Thyroid gland (tissue), 4 donors: ENCODE data around the gene MAP7D1. TPM values are rescaled to one million over a fixed set of nuclear protein-coding genes. Genes with fewer than 3 reads are reported as not detected.
A peak's percentile ranks its signal among the peaks of the same experiment; 100 is the strongest.

ENCODE experiments used
- DNase-seq, 2 donors: peaks; one replicate each; pipeline ENCODE4 v3.0.0-alpha.2; 2019
- H3K27ac ChIP-seq, 3 donors: fragments of 200-600 bp; sonication (generic); 1 replicate in 2 of 3; 2 replicates in 1 of 3; pipeline ENCODE4 v1.5.1; 2016 to 2019; ENCODE audit warnings: mild to moderate bottlenecking in 1 of 3, moderate library complexity in 1 of 3
- H3K27me3 ChIP-seq: fragments of 200-600 bp; sonication (generic); one replicate; pipeline ENCODE4 v1.5.1; 2019
- H3K36me3 ChIP-seq, 2 donors: fragments of 200-600 bp; sonication (generic); one replicate each; pipeline ENCODE4 v1.5.1; 2016 to 2019
- H3K4me1 ChIP-seq, 2 donors: fragments of 200-600 bp; sonication (generic); one replicate each; pipeline ENCODE4 v1.5.1; 2017 to 2019
- H3K4me3 ChIP-seq, 3 donors: fragments of 200-600 bp; sonication (generic); replicated peaks in 1 of 3; 1 replicate in 2 of 3; 2 replicates in 1 of 3; pipeline ENCODE4 v1.5.1; 2016; ENCODE audit warnings: mild to moderate bottlenecking in 1 of 3
- H3K9me3 ChIP-seq: fragments of 200-600 bp; sonication (generic); one replicate; pipeline ENCODE4 v1.5.1; 2017
- CTCF ChIP-seq, 6 experiments: fragments of 200-600 bp in 3 of 6; fragments of 450-650 bp in 3 of 6; sonication (generic) in 3 of 6; IDR thresholded peaks; one replicate each; pipeline ENCODE4 v1.5.1; 2016 to 2019; ENCODE audit warnings: antibody characterized with exemption in 6 of 6, mild to moderate bottlenecking in 2 of 6, inconsistent platforms in 1 of 6, moderate library complexity in 1 of 6
- POLR2A ChIP-seq, 2 donors: fragments of 450-650 bp; IDR thresholded peaks; one replicate each; pipeline ENCODE4 v1.6.1; 2017; ENCODE audit warnings: antibody characterized with exemption in 2 of 2, mild to moderate bottlenecking in 2 of 2, moderate library complexity in 1 of 2
- WGBS, 2 donors: methylation state at CpG; one replicate each; pipeline ENCODE4 v1.1.5; 2017; 5-methylcytosine and 5-hydroxymethylcytosine counted together
- intact Hi-C: fragments of 100-400 bp; cut with DNase I; formaldehyde crosslinking; loops from one replicate; pipeline ENCODE4 v1.15.1; 2023
- total RNA-seq, 4 donors: library from RNA; depleted of rRNA; stranded (reverse); fragments of >200 nt; gene quantifications; one replicate each; pipeline ENCODE4 v1.2.3, GENCODE V29; 2016

The MAP7D1 gene
- total RNA-seq = 10 to 100 TPM; 63.6 to 75.0 (median 68.7) TPM

- H3K27ac ChIP-seq = peak within 1 kb of the TSS; percentile 97 to 100 (median 100)
- DNase-seq = peak; percentile 89
- H3K4me3 ChIP-seq = peak within 1 kb of the TSS; percentile 93 to 100 (median 95)
- 0 to 1% methylated on average over 10 to 11 of the region's 88 CpGs for WGBS, 2 donors
- no peaks in the 10 kb centered on the region for H3K36me3 ChIP-seq
- H3K4me1 ChIP-seq = peaks cover 39 to 61% of the 10 kb centered on the region in 2 donors
- no peaks in the 10 kb centered on the region for H3K9me3 ChIP-seq
- intact Hi-C loops = no loop called here
- TF ChIP-seq CTCF (IDR thresholded peaks at IDR 0.05) (no peak), POLR2A (IDR thresholded peaks at IDR 0.05) (peak; percentile 83 to 89)
- no peaks in the 10 kb centered on the region for H3K27me3 ChIP-seq
These were observed at the start of gene MAP7D1 for GRCh38 chr1:36155408-36156328. MAP7D1 (plus strand) TSS chr1:36156160; CDS start chr1:36156418, 258 bp downstream.

- peaks cover 0 to 6% of the 10 kb centered on the region in 2 donors for H3K4me1 ChIP-seq
- WGBS, 2 donors = 41 to 52% methylated on average over 5 of the region's 5 CpGs
- no peak overlapping the region for H3K4me3 ChIP-seq
- no peaks in the 10 kb centered on the region for H3K36me3 ChIP-seq
- TF ChIP-seq CTCF (IDR thresholded peaks at IDR 0.05) = no peak
- H3K27ac ChIP-seq = no peak overlapping the region
- no peaks in the 10 kb centered on the region for H3K9me3 ChIP-seq
- no peak for DNase-seq
- intact Hi-C loops = no loop called here
- no peaks in the 10 kb centered on the region for H3K27me3 ChIP-seq
These were observed 49.7 kb upstream of the MAP7D1 start for GRCh38 chr1:36106269-36106668.

GRCh38 chr1:36107394-36107793, 48.6 kb upstream of the MAP7D1 start:
- 84 to 96% methylated on average over 6 to 9 of the region's 9 CpGs for WGBS, 2 donors
- no peaks in the 10 kb centered on the region for H3K36me3 ChIP-seq
- no peak for DNase-seq
- no peak overlapping the region for H3K27ac ChIP-seq
- no peaks in the 10 kb centered on the region for H3K9me3 ChIP-seq
- peaks cover 0 to 6% of the 10 kb centered on the region in 2 donors for H3K4me1 ChIP-seq
- no peak overlapping the region for H3K4me3 ChIP-seq
- TF ChIP-seq POLR2A (IDR thresholded peaks at IDR 0.05) (no peak), CTCF (IDR thresholded peaks at IDR 0.05) (no peak)
- intact Hi-C loops = no loop called here
- H3K27me3 ChIP-seq = no peaks in the 10 kb centered on the region

GRCh38 chr1:36108314-36108713, 47.6 kb upstream of the MAP7D1 start:
- no peak overlapping the region for H3K27ac ChIP-seq
- no peaks in the 10 kb centered on the region for H3K9me3 ChIP-seq
- intact Hi-C loops = no loop called here
- no peaks in the 10 kb centered on the region for H3K36me3 ChIP-seq
- H3K27me3 ChIP-seq = no peaks in the 10 kb centered on the region
- no peak for DNase-seq
- H3K4me1 ChIP-seq = peaks cover 0 to 6% of the 10 kb centered on the region in 2 donors
- TF ChIP-seq CTCF (IDR thresholded peaks at IDR 0.05) = no peak
- TF ChIP-seq POLR2A (IDR thresholded peaks at IDR 0.05) = no peak
- WGBS, 2 donors = 79 to 93% methylated on average over 13 to 14 of the region's 14 CpGs
- no peak overlapping the region for H3K4me3 ChIP-seq

GRCh38 chr1:36109041-36109679, 46.8 kb upstream of the MAP7D1 start:
- Histone ChIP-seq H3K4me3 (no peak overlapping the region), H3K4me1 (peaks cover 0 to 6% of the 10 kb centered on the region in 2 donors), H3K9me3 (no peaks in the 10 kb centered on the region), H3K36me3 (no peaks in the 10 kb centered on the region), H3K27me3 (no peaks in the 10 kb centered on the region), H3K27ac (no peak overlapping the region)
- intact Hi-C loops = no loop called here
- TF ChIP-seq CTCF (IDR thresholded peaks at IDR 0.05) = no peak
- no peak for TF ChIP-seq POLR2A (IDR thresholded peaks at IDR 0.05)
- WGBS, 2 donors = 84 to 85% methylated on average over 7 to 10 of the region's 11 CpGs
- no peak for DNase-seq
